Lower leg skin (tissue), 3 donors: ENCODE measurements around the gene PSAPL1.

Experiments used
- CTCF ChIP-seq, 3 donors: fragments of 450-650 bp; IDR thresholded peaks; one replicate each; pipeline ENCODE4 v1.5.1; 2016; ENCODE audit warnings: antibody characterized with exemption in 3 of 3, mild to moderate bottlenecking in 3 of 3, moderate library complexity in 2 of 3
- POLR2A ChIP-seq, 2 donors: fragments of 450-650 bp; IDR thresholded peaks; one replicate each; pipeline ENCODE4 v1.6.1; 2016 to 2017; ENCODE audit warnings: antibody characterized with exemption in 2 of 2, mild to moderate bottlenecking in 1 of 2, moderate library complexity in 1 of 2

GRCh38 chr4:7428261-7429068 is 6.3 kb downstream of the PSAPL1 start:
- TF ChIP-seq POLR2A (IDR thresholded peaks at IDR 0.05) = no peak
- TF ChIP-seq CTCF (IDR thresholded peaks at IDR 0.05) = no peak
